PC-9 (cell line): Measurements from ENCODE around the gene SPEN. TPM values are rescaled to one million over a fixed set of nuclear protein-coding genes. Genes with fewer than 3 reads are reported as not detected.

Experiments used
- BruUV-seq: library from RNA; stranded (reverse); fragments of 400-500 nt; replicated peaks from 2 replicates; lab custom pipeline; 2021; lab: Mats Ljungman, UMichigan
- CTCF ChIA-PET: fragments of 300-600 bp; sonication (Branson Sonifier 250); formaldehyde crosslinking; loops from one replicate; lab custom pipeline; 2022; ENCODE audit warnings: antibody characterized with exemption; lab: Charles Lee
- POLR2A ChIA-PET: fragments of 300-600 bp; sonication (Branson Sonifier 250); formaldehyde crosslinking; loops from one replicate; lab custom pipeline; 2022; ENCODE audit warnings: antibody characterized with exemption; ENCODE audit not compliant: unreplicated experiment; lab: Charles Lee
- DNase-seq, 2 experiments: peaks; one replicate each; pipeline versions ENCODE4 v3.0.0 to v3.0.0-alpha.2; 2015 to 2022; ENCODE audit warnings: mixed read lengths in 1 of 2
- H2AFZ ChIP-seq: fragments of 200-600 bp; sonication (generic); 2 replicates; pipeline ENCODE4 v1.8.1; 2017; ENCODE audit warnings: antibody characterized with exemption
- H3F3A ChIP-seq: fragments of 200-600 bp; sonication (generic); 2 replicates; pipeline ENCODE4 v1.8.1; 2017; ENCODE audit warnings: antibody characterized with exemption, mild to moderate bottlenecking, low read depth; ENCODE audit not compliant: insufficient read depth
- H3K27ac ChIP-seq: fragments of 200-600 bp; sonication (generic); 2 replicates; pipeline ENCODE4 v1.6.1; 2016; ENCODE audit warnings: mixed run types
- H3K27me3 ChIP-seq: fragments of 200-600 bp; sonication (generic); 2 replicates; pipeline ENCODE4 v1.6.1; 2016; ENCODE audit warnings: low read depth, mixed run types; ENCODE audit not compliant: insufficient read depth
- H3K36me3 ChIP-seq: fragments of 200-600 bp; sonication (generic); 2 replicates; pipeline ENCODE4 v1.6.1; 2016; ENCODE audit warnings: low read depth, mixed run types
- H3K4me1 ChIP-seq: fragments of 200-600 bp; sonication (generic); replicated peaks from 2 replicates; pipeline ENCODE4 v1.6.1; 2016; ENCODE audit warnings: mixed run types; ENCODE audit not compliant: insufficient read depth
- H3K4me2 ChIP-seq: fragments of 200-600 bp; sonication (generic); 2 replicates; pipeline ENCODE4 v1.6.1; 2017; ENCODE audit warnings: mixed run types
- H3K4me3 ChIP-seq: fragments of 200-600 bp; sonication (generic); 2 replicates; pipeline ENCODE4 v1.6.1; 2016; ENCODE audit warnings: mixed run types
- H3K79me2 ChIP-seq: fragments of 200-600 bp; sonication (generic); 2 replicates; pipeline ENCODE4 v1.6.1; 2017; ENCODE audit warnings: low read depth, mixed run types
- H3K9me2 ChIP-seq: fragments of 200-600 bp; sonication (generic); 2 replicates; pipeline ENCODE4 v1.8.1; 2017; ENCODE audit warnings: mild to moderate bottlenecking; ENCODE audit not compliant: insufficient read depth
- H3K9me3 ChIP-seq: fragments of 200-600 bp; sonication (generic); 2 replicates; pipeline ENCODE4 v1.8.1; 2016; ENCODE audit warnings: low read depth; ENCODE audit not compliant: insufficient read depth
- H4K20me1 ChIP-seq: fragments of 200-600 bp; sonication (generic); 2 replicates; pipeline ENCODE4 v1.8.1; 2017; ENCODE audit not compliant: insufficient read depth
- CTCF ChIP-seq: fragments of 200-600 bp; sonication (generic); conservative IDR thresholded peaks from 2 replicates; pipeline ENCODE4 v1.6.1; 2017; ENCODE audit warnings: mixed run types, antibody characterized with exemption, mild to moderate bottlenecking, moderate library complexity
- EZH2 ChIP-seq: fragments of 200-600 bp; sonication (generic); IDR thresholded peaks from 2 replicates; pipeline ENCODE4 v1.8.0; 2017; ENCODE audit warnings: antibody characterized with exemption, low read depth
- intact Hi-C: fragments of 100-400 bp; cut with micrococcal nuclease; formaldehyde crosslinking; loops from one replicate; pipeline ENCODE4 v1.10.0; 2022; ENCODE audit not compliant: unreplicated experiment
- total RNA-seq: library from RNA; stranded (reverse); gene quantifications from 2 replicates; pipeline ENCODE4 v1.2.3, GENCODE V29; 2021

The SPEN gene
- total RNA-seq, 1 experiment from 2014 or later: 46.8 TPM

GRCh38 chr1:15983275-15983674 lies 135.8 kb downstream of the SPEN start:
- no TSS peak for BruUV-seq
- H3F3A ChIP-seq: no peaks in the 10 kb centered on the region
- CTCF ChIA-PET: no interaction called here
- no peaks in the 10 kb centered on the region for H3K36me3 ChIP-seq
- H3K27me3 ChIP-seq: no peaks in the 10 kb centered on the region
- no peaks in the 10 kb centered on the region for H3K9me2 ChIP-seq
- no peaks in the 10 kb centered on the region for H3K9me3 ChIP-seq
- H3K4me1 ChIP-seq: no peaks in the 10 kb centered on the region; the same call in 1 of the 2 replicates
- no peak overlapping the region for H3K27ac ChIP-seq
- H4K20me1 ChIP-seq: no peaks in the 10 kb centered on the region
- no peak for DNase-seq
- no peaks in the 10 kb centered on the region for H3K79me2 ChIP-seq
- POLR2A ChIA-PET: no interaction called here
- H2AFZ ChIP-seq: no peak overlapping the region
- H3K4me3 ChIP-seq: no peak overlapping the region
- TF ChIP-seq CTCF (no peak), EZH2 (no peak)
- no peak overlapping the region for H3K4me2 ChIP-seq
- intact Hi-C loops: no loop called here

GRCh38 chr1:15985611-15986297 lies 138.2 kb downstream of the SPEN start:
- BruUV-seq: no TSS peak
- POLR2A ChIA-PET: no interaction called here
- DNase-seq: peak in 1 of 2 experiments; percentile 71

More at GRCh38 chr1:15985611-15986297, 138.2 kb downstream of the SPEN start:
- H3K4me2 ChIP-seq: no peak overlapping the region
- no peaks in the 10 kb centered on the region for H3K79me2 ChIP-seq
- H3F3A ChIP-seq: no peaks in the 10 kb centered on the region
- CTCF ChIA-PET: interaction anchor here (0.6 kb wide), 1 partner anchor 10 kb away, joined by 16 read pairs; no protein-coding TSS in a partner anchor
- no peak overlapping the region for H2AFZ ChIP-seq
- intact Hi-C loops: no loop called here
- no peak overlapping the region for H3K4me3 ChIP-seq
- no peaks in the 10 kb centered on the region for H4K20me1 ChIP-seq
- H3K9me2 ChIP-seq: no peaks in the 10 kb centered on the region
- H3K36me3 ChIP-seq: no peaks in the 10 kb centered on the region
- H3K27ac ChIP-seq: no peak overlapping the region
- H3K27me3 ChIP-seq: no peaks in the 10 kb centered on the region
- H3K4me1 ChIP-seq: no peaks in the 10 kb centered on the region
- TF ChIP-seq EZH2 (no peak), CTCF (no peak)
- H3K9me3 ChIP-seq: no peaks in the 10 kb centered on the region
